ENCODE data around the gene MS4A4E.
"Not testable (repeated sequence)": the region's sequence is repeated elsewhere in the genome, so short reads cannot be mapped to it uniquely, and the experiment has no call there.

Gene MS4A4E

DNA sequence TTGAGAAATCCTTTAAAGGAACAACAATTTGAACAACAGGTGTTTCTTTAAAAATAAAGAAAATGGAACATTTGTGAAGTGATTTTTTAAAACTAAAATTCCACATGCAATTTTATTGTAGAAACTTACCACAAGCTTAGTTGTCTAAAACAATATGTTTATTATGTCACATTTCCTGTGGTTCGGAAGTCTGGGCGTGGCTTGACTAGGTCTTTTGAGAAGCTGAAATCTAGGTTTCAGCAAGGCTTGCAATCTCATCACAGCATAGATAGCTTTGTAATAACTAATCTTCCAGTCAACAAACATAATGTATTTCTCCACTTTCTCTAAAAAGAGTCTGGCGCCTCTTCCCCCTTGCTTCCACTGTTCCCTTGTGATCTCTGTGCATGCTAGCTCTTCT lies 87.0 kb downstream of the MS4A4E start:
- H3K4me1 ChIP-seq (ENCODE audit: control insufficient read depth, insufficient read depth, low read length), result no peaks in the 10 kb centered on the region
- H3K9me3 ChIP-seq (ENCODE audit: control insufficient read depth, insufficient read depth, low read depth, low read length), result no peaks in the 10 kb centered on the region; the same call in 1 of the 2 replicates
- no peaks in the 10 kb centered on the region for H3K27me3 ChIP-seq (ENCODE audit: control insufficient read depth, insufficient read depth, low read length)
- H3K9ac ChIP-seq (ENCODE audit: low read length), result no peak overlapping the region
- no peak overlapping the region for H3K4me3 ChIP-seq (ENCODE audit: low read depth, low read length)
- H3K27ac ChIP-seq (ENCODE audit: low read depth, low read length), result no peak overlapping the region
- H3K36me3 ChIP-seq (ENCODE audit: control insufficient read depth, insufficient read depth, low read length), result no peaks in the 10 kb centered on the region

DNA sequence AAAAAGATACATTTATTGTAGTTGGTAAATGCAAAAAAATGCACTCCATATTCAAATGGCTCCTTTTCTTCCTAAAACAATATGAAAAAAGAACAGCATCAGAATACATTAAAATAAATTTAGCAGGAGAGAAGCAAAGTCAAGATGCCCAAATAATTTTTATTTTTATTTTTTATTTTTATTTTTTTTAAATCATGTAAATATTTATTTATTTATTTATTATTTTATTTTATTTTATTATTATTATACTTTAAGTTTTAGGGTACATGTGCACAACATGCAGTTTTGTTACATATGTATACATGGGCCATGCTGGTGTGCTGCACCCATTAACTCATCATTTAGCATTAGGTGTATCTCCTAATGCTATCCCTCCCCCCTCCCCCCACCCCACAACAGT lies 90.2 kb downstream of the MS4A4E start:
- not testable (repeated sequence) for H3K4me1 ChIP-seq (ENCODE audit: control insufficient read depth, insufficient read depth, low read length); H3K4me3 ChIP-seq (ENCODE audit: low read depth, low read length)

DNA sequence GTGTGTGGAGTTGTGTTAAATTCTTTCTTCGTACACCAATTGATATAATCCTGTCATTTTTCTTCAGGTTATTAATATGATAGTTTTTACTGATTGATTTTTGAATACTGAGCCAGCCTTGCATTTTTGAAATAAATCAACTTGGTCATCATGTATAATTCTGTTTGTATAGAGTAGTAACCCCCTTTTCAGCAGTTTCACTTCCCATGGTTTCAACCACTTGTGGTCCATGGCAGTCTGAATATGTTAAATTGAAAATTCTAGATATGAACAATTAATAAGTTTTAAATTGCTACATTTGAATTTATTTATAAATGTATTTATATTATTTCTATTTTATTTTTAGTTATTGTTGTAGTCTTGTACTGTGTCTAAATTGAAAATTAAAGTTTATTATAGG lies 92.7 kb downstream of the MS4A4E start:
- Histone ChIP-seq H3K36me3 (ENCODE audit: control insufficient read depth, insufficient read depth, low read length) (no peaks in the 10 kb centered on the region), H3K27me3 (ENCODE audit: control insufficient read depth, insufficient read depth, low read length) (no peaks in the 10 kb centered on the region), H3K4me3 (ENCODE audit: low read depth, low read length) (no peak overlapping the region), H3K9me3 (ENCODE audit: control insufficient read depth, insufficient read depth, low read depth, low read length) (no peaks in the 10 kb centered on the region; the same call in 1 of the 2 replicates), H3K27ac (ENCODE audit: low read depth, low read length) (no peak overlapping the region), H3K9ac (ENCODE audit: low read length) (no peak overlapping the region), H3K4me1 (ENCODE audit: control insufficient read depth, insufficient read depth, low read length) (no peaks in the 10 kb centered on the region)

More for the DNA sequence above, 90.2 kb downstream of the MS4A4E start:
- not testable (repeated sequence) for H3K9ac ChIP-seq (ENCODE audit: low read length); H3K36me3 ChIP-seq (ENCODE audit: control insufficient read depth, insufficient read depth, low read length); H3K9me3 ChIP-seq (ENCODE audit: control insufficient read depth, insufficient read depth, low read depth, low read length); H3K27me3 ChIP-seq (ENCODE audit: control insufficient read depth, insufficient read depth, low read length); H3K27ac ChIP-seq (ENCODE audit: low read depth, low read length)
